Amygdala (tissue), 56 donors: ENCODE measurements around the gene PFDN4.
A peak's percentile ranks its signal among the peaks of the same experiment; 100 is the strongest.

ENCODE experiments used
- DNase-seq, 56 donors: peaks; one replicate each; lab custom pipeline; 2025; lab: John Stamatoyannopoulos, UW

The PFDN4 gene

GRCh38 chr20:54199283-54199682 lies 8.6 kb upstream of the PFDN4 start:
- DNase-seq, result no peak

- peak in 49 of 56 donors; percentile 5 to 88 (median 39) for DNase-seq
Observed at GRCh38 chr20:54199721-54200176, 8.1 kb upstream of the PFDN4 start.

- no peak for DNase-seq
Observed at GRCh38 chr20:54200487-54201267, 7.2 kb upstream of the PFDN4 start.

GRCh38 chr20:54201268-54201846 lies 6.5 kb upstream of the PFDN4 start:
- no peak for DNase-seq

- no peak for DNase-seq
Observed at GRCh38 chr20:54203281-54203680, 4.6 kb upstream of the PFDN4 start.

- no peak for DNase-seq
Observed at GRCh38 chr20:54204063-54204462, 3.8 kb upstream of the PFDN4 start.

- no peak for DNase-seq
Observed at GRCh38 chr20:54204481-54204880, 3.4 kb upstream of the PFDN4 start.

- no peak for DNase-seq
Observed at GRCh38 chr20:54205450-54205849, 2.4 kb upstream of the PFDN4 start.

- no peak for DNase-seq
Observed at GRCh38 chr20:54207053-54207742, 689 bp upstream of the PFDN4 start.

- peak in 5 of 56 donors; percentile 29 to 62 (median 46) for DNase-seq
Observed at GRCh38 chr20:54208548-54209176, 775 bp downstream of the PFDN4 start.

- DNase-seq, result no peak
Observed at GRCh38 chr20:54209216-54209813, 1.4 kb downstream of the PFDN4 start.

- no peak for DNase-seq
Observed at GRCh38 chr20:54212226-54212625, 4.3 kb downstream of the PFDN4 start.

GRCh38 chr20:54212871-54213270 lies 5.0 kb downstream of the PFDN4 start:
- DNase-seq, result no peak

- no peak for DNase-seq
Observed at GRCh38 chr20:54214566-54214965, 6.7 kb downstream of the PFDN4 start.

- DNase-seq, result no peak
Observed at GRCh38 chr20:54215157-54215789, 7.4 kb downstream of the PFDN4 start.

GRCh38 chr20:54217762-54218161 lies 9.9 kb downstream of the PFDN4 start:
- no peak for DNase-seq

GRCh38 chr20:54218470-54218869 lies 10.6 kb downstream of the PFDN4 start:
- DNase-seq, result no peak

GRCh38 chr20:54219751-54220426 lies 12.0 kb downstream of the PFDN4 start:
- DNase-seq, result no peak

- DNase-seq, result no peak
Observed at GRCh38 chr20:54220722-54221121, 12.8 kb downstream of the PFDN4 start.

- no peak for DNase-seq
Observed at GRCh38 chr20:54221353-54221752, 13.5 kb downstream of the PFDN4 start.
